ENCODE measurements around the gene ZCCHC10. TPM values are rescaled to one million over a fixed set of nuclear protein-coding genes. Genes with fewer than 3 reads are reported as not detected.

ZCCHC10 gene
- total RNA-seq, 1 donor, result 12.3 TPM

GRCh38 chr5:133066045-133066444 is 39.7 kb upstream of the ZCCHC10 start:
- Histone ChIP-seq H3K4me3 (ENCODE audit: insufficient read depth, low read length) (no peak overlapping the region), H3K27ac (ENCODE audit: low read depth, low read length) (no peak overlapping the region), H3K4me1 (ENCODE audit: insufficient read depth, low read length) (no peaks in the 10 kb centered on the region), H2AFZ (ENCODE audit: low read length) (no peak overlapping the region), H3K4me2 (ENCODE audit: insufficient read depth, low read length) (no peak overlapping the region), H3K36me3 (ENCODE audit: insufficient read depth, low read length) (peaks cover 46% of the 10 kb centered on the region), H3K27me3 (ENCODE audit: insufficient read depth, low read length) (no peaks in the 10 kb centered on the region), H3K9me3 (ENCODE audit: low read depth, low read length) (no peaks in the 10 kb centered on the region), H3K79me2 (ENCODE audit: insufficient read depth, low read length) (peaks cover 97% of the 10 kb centered on the region), H4K20me1 (ENCODE audit: insufficient read depth, low read length) (peaks cover 42% of the 10 kb centered on the region)
- TF ChIP-seq, protein P1, sequence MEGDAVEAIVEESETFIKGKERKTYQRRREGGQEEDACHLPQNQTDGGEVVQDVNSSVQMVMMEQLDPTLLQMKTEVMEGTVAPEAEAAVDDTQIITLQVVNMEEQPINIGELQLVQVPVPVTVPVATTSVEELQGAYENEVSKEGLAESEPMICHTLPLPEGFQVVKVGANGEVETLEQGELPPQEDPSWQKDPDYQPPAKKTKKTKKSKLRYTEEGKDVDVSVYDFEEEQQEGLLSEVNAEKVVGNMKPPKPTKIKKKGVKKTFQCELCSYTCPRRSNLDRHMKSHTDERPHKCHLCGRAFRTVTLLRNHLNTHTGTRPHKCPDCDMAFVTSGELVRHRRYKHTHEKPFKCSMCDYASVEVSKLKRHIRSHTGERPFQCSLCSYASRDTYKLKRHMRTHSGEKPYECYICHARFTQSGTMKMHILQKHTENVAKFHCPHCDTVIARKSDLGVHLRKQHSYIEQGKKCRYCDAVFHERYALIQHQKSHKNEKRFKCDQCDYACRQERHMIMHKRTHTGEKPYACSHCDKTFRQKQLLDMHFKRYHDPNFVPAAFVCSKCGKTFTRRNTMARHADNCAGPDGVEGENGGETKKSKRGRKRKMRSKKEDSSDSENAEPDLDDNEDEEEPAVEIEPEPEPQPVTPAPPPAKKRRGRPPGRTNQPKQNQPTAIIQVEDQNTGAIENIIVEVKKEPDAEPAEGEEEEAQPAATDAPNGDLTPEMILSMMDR (IDR thresholded peaks at IDR 0.05; ENCODE audit: extremely low read depth, low read depth, low read length), result no peak
- no peak for DNase-seq (ENCODE audit: insufficient read length, low spot score, missing footprints)

DNA sequence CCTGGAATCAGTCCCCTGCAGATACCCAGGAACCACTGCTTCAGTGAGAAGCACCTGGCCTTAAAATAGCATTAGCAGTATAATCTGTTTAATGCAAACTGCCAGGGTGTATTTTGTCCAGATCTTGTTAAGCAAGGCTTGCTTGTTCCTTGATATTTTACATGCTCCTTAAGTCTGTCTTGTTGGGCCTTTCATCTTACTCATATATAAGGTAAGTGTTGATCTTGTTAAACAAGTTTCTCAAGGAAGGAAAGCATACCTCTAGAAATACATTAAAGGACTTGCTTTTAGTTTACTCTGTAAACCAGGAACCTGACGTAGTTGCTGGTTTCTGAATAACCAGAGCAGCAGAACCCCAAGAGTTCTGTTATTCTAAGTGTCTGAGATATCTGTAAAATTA is 39.1 kb upstream of the ZCCHC10 start:
- Histone ChIP-seq H3K36me3 (ENCODE audit: insufficient read depth, low read length) (peaks cover 41% of the 10 kb centered on the region), H3K27ac (ENCODE audit: low read depth, low read length) (no peak overlapping the region), H3K27me3 (ENCODE audit: insufficient read depth, low read length) (no peaks in the 10 kb centered on the region), H3K4me2 (ENCODE audit: insufficient read depth, low read length) (no peak overlapping the region), H3K4me1 (ENCODE audit: insufficient read depth, low read length) (no peaks in the 10 kb centered on the region), H3K9me3 (ENCODE audit: low read depth, low read length) (no peaks in the 10 kb centered on the region), H3K79me2 (ENCODE audit: insufficient read depth, low read length) (peaks cover 97% of the 10 kb centered on the region), H4K20me1 (ENCODE audit: insufficient read depth, low read length) (peaks cover 47% of the 10 kb centered on the region), H3K4me3 (ENCODE audit: insufficient read depth, low read length) (no peak overlapping the region), H2AFZ (ENCODE audit: low read length) (no peak overlapping the region)
- DNase-seq (ENCODE audit: insufficient read length, low spot score, missing footprints), result no peak
- TF ChIP-seq, protein P1 (IDR thresholded peaks at IDR 0.05; ENCODE audit: extremely low read depth, low read depth, low read length), result no peak

DNA sequence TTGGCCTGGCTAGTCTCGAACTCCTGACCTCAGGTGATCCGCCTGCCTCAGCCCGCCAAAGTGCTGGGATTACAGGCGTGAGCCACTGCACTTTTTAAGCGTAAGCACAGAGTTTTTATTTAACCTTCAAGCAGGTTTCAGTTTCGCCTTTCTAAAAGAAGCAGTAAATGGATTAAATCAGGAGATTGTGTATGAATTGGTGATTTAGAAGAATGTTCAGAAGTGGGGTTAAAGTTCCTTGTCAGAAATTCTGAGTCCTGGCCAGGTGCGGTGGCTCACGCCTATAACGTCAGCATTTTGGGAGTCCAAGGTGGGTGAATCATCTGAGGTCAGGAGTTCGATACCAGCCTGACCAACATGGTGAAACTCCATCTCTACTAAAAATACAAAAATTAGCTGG is 37.6 kb upstream of the ZCCHC10 start:
- Histone ChIP-seq H3K79me2 (ENCODE audit: insufficient read depth, low read length) (peaks cover 98% of the 10 kb centered on the region), H3K4me2 (ENCODE audit: insufficient read depth, low read length) (no peak overlapping the region), H3K27me3 (ENCODE audit: insufficient read depth, low read length) (no peaks in the 10 kb centered on the region), H3K4me3 (ENCODE audit: insufficient read depth, low read length) (no peak overlapping the region), H3K9me3 (ENCODE audit: low read depth, low read length) (no peaks in the 10 kb centered on the region), H4K20me1 (ENCODE audit: insufficient read depth, low read length) (peaks cover 54% of the 10 kb centered on the region), H3K36me3 (ENCODE audit: insufficient read depth, low read length) (peaks cover 31% of the 10 kb centered on the region), H2AFZ (ENCODE audit: low read length) (no peak overlapping the region), H3K27ac (ENCODE audit: low read depth, low read length) (no peak overlapping the region), H3K4me1 (ENCODE audit: insufficient read depth, low read length) (no peaks in the 10 kb centered on the region)
- no peak for DNase-seq (ENCODE audit: insufficient read length, low spot score, missing footprints)
- TF ChIP-seq, protein P1 (IDR thresholded peaks at IDR 0.05; ENCODE audit: extremely low read depth, low read depth, low read length), result no peak

- Histone ChIP-seq H3K79me2 (ENCODE audit: insufficient read depth, low read length) (peaks cover 98% of the 10 kb centered on the region), H3K36me3 (ENCODE audit: insufficient read depth, low read length) (peaks cover 16% of the 10 kb centered on the region), H2AFZ (ENCODE audit: low read length) (no peak overlapping the region), H3K4me3 (ENCODE audit: insufficient read depth, low read length) (no peak overlapping the region), H4K20me1 (ENCODE audit: insufficient read depth, low read length) (peaks cover 65% of the 10 kb centered on the region), H3K4me2 (ENCODE audit: insufficient read depth, low read length) (no peak overlapping the region), H3K4me1 (ENCODE audit: insufficient read depth, low read length) (no peaks in the 10 kb centered on the region), H3K27ac (ENCODE audit: low read depth, low read length) (no peak overlapping the region), H3K9me3 (ENCODE audit: low read depth, low read length) (no peaks in the 10 kb centered on the region), H3K27me3 (ENCODE audit: insufficient read depth, low read length) (no peaks in the 10 kb centered on the region)
- TF ChIP-seq, protein P1 (IDR thresholded peaks at IDR 0.05; ENCODE audit: extremely low read depth, low read depth, low read length), result no peak
- DNase-seq (ENCODE audit: insufficient read length, low spot score, missing footprints), result no peak
Observed at GRCh38 chr5:133062276-133062675, 35.9 kb upstream of the ZCCHC10 start.

Data from osteoblast (primary cell).